Fibroblast of lung (primary cell): Measurements from ENCODE around the gene IL5RA.

Experiments
- CTCF ChIP-seq, 2 donors: IDR thresholded peaks in 1 of 2; conservative IDR thresholded peaks in 1 of 2; 1 replicate in 1 of 2; 2 replicates in 1 of 2; pipeline ENCODE4 v1.5.1; 2011 to 2012; ENCODE audit warnings: low read length in 2 of 2, control low read depth in 1 of 2, inconsistent platforms in 1 of 2, low read depth in 1 of 2, mild to moderate bottlenecking in 1 of 2
- EZH2 ChIP-seq: IDR thresholded peaks from 2 replicates; pipeline ENCODE4 v1.5.1; 2012; ENCODE audit warnings: low read length, control low read depth, mild to moderate bottlenecking; ENCODE audit errors: missing control alignments

- TF ChIP-seq CTCF (conservative IDR thresholded peaks at IDR 0.05 in 1 of 2, IDR thresholded peaks at IDR 0.05 in 1 of 2; ENCODE audit: low read depth in 1 of 2, low read length in 2 of 2) (no peak), EZH2 (no peak)
Measured at GRCh38 chr3:3087279-3087678, 22.9 kb downstream of the IL5RA start.
